ENCODE data around the gene MACROD1. TPM values are rescaled to one million over a fixed set of nuclear protein-coding genes. Genes with fewer than 3 reads are reported as not detected.

Gene MACROD1
- total and polyA plus RNA-seq, 7 donors = 147 to 281 (median 180) TPM

DNA sequence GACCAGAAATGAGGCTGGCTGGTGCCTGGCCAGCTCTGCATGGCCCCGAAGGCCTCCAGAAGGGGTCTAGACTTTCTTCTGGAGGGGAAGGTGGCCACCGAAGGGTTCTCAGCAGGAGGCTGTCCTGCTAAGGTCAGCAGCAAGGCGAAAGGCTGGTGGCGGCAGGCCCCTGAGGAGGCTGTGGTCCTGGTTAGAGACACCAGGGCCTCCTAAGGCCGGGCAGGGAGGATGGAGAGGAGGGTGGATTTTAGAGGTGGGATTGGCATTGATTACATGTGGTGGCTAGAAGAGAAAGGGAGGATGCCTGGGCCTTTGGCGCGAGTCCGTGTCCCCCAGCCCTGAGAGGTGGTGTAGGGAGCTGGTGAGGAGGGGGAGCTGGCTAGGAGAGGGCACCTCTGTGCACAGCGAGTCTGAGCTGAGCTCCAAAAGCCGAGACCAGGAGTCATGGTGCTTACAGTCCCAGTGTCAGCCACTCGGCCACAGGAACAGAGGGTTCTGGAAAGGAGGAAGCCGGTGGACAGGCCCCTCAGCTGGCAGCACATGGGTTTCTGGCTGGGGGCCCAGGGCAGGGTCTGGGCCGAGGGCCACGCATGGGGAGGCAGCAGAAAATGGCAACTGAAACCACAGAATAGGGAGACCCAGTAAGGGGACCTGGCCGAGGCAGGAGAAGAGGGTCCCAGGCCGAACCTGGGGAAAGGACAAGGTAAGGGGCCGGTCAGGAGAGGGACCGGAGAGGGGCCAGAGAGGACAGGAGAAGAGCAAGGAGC lies 43.1 kb upstream of the MACROD1 start:
- intact Hi-C loops (cut with DNase I) = loop anchor here in 1 of 2 donors (5.0 kb wide), 1 partner anchor 93 kb away; the partner anchor contains the start of gene CATSPERZ
- H3K27ac ChIP-seq = no peak overlapping the region
- TF ChIP-seq, protein P1, sequence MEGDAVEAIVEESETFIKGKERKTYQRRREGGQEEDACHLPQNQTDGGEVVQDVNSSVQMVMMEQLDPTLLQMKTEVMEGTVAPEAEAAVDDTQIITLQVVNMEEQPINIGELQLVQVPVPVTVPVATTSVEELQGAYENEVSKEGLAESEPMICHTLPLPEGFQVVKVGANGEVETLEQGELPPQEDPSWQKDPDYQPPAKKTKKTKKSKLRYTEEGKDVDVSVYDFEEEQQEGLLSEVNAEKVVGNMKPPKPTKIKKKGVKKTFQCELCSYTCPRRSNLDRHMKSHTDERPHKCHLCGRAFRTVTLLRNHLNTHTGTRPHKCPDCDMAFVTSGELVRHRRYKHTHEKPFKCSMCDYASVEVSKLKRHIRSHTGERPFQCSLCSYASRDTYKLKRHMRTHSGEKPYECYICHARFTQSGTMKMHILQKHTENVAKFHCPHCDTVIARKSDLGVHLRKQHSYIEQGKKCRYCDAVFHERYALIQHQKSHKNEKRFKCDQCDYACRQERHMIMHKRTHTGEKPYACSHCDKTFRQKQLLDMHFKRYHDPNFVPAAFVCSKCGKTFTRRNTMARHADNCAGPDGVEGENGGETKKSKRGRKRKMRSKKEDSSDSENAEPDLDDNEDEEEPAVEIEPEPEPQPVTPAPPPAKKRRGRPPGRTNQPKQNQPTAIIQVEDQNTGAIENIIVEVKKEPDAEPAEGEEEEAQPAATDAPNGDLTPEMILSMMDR (IDR thresholded peaks at IDR 0.05) = no peak
- DNase-seq (no peak), ATAC-seq (no peak)
- no peaks in the 10 kb centered on the region for H3K27me3 ChIP-seq (ENCODE audit: insufficient read depth in 3 of 3, low read length in 2 of 3)
- H3K9me3 ChIP-seq = no peaks in the 10 kb centered on the region
- 73 to 81% (median 78%) methylated on average over 18 of the region's 18 CpGs for WGBS, 3 donors
- H3K4me1 ChIP-seq = peaks cover 11% of the 10 kb centered on the region
- H3K36me3 ChIP-seq (ENCODE audit: insufficient read depth in 1 of 2, low read depth in 1 of 2) = peaks cover 3 to 43% of the 10 kb centered on the region in 2 donors
- H3K4me3 ChIP-seq = peak overlapping the region; percentile 58

DNA sequence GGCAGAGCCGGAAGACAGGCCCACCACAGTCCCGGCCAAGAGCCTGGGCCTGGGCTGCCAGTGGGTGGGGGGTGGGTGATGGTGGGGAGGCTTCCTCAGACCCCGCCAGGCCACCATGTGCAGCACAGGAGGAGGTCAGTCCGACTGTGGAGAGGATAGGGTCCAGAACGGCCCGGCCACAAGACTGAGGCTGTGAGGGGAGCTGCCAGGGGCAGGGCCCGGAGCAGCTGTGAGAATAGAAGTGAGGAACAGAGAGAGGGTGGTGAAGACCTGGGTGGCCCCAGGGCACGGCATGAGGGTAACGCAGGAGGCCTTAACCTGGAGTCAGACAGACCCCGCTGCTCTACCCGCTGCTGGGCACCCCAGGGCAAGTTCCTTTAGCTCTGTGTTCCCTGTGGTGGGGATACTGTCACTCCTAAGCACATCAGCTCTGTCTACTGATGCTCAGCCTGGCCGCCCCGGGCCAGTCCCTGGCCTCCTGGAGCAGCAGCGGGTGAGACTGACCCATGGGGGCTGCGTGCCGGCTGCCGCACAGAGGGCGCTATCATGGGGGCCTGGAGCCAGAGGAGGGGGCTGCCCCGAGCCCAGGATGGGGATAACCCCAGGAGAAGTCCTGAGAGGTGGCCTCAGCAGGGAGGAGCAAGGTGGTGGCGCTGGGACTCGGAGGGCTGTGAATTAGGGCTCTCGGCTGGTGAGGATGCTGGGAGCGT lies 42.3 kb upstream of the MACROD1 start:
- Histone ChIP-seq H3K4me1 (peaks cover 11% of the 10 kb centered on the region), H3K27ac (peak overlapping the region; percentile 71)

DNA sequence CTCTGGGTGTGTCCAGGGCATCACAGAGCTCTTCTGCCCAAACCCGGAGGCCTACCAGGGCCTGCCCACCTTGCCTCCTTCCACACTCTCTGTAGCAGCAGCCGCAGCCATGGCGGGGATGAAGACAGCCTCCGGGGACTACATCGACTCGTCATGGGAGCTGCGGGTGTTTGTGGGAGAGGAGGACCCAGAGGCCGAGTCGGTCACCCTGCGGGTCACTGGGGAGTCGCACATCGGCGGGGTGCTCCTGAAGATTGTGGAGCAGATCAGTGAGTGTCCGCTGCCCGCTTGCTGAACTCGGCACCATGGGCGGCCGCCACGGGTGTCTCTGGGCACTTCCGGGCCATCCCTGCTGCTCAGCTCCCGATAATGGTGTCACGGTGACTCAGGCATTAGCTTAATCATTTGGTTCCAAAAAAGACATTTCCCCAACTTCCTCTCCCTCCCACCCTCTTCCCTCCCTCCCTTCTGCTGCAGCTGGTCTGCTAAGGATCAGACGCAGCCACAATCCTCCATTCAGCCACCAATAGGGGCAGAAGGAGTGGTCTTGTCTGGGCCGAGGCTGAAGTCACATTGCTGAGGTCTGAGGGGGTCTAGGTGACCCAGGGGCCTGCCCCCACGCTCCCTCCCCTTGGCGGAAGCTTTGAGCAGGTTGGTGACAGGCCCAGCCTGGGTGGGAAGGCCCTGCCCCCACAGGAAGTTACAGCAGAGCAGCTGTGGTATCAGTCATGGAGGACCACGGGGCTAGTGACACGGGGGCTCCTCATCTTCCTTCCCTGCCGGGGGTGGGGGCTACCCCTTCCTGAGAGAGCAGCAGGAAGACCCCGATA lies 41.6 kb upstream of the MACROD1 start:
- peak overlapping the region; percentile 71 for H3K27ac ChIP-seq
- no peaks in the 10 kb centered on the region for H3K9me3 ChIP-seq
- DNase-seq = peak; percentile 81 to 87
- ATAC-seq = peak; percentile 26 to 48 (median 38)
- intact Hi-C loops (cut with DNase I) = loop anchor here in 1 of 2 donors (5.0 kb wide), 1 partner anchor 95 kb away; the partner anchor contains the start of gene CATSPERZ
- peak overlapping the region; percentile 58 for H3K4me3 ChIP-seq
- peaks cover 11% of the 10 kb centered on the region for H3K4me1 ChIP-seq
- 28 to 35% (median 34%) methylated on average over 22 to 30 of the region's 30 CpGs for WGBS, 3 donors
- TF ChIP-seq, protein P1 (IDR thresholded peaks at IDR 0.05) = no peak
- no peaks in the 10 kb centered on the region for H3K27me3 ChIP-seq (ENCODE audit: insufficient read depth in 3 of 3, low read length in 2 of 3)
- H3K36me3 ChIP-seq (ENCODE audit: insufficient read depth in 1 of 2, low read depth in 1 of 2) = peaks cover 7 to 56% of the 10 kb centered on the region in 2 donors

More for the DNA sequence above, 42.3 kb upstream of the MACROD1 start:
- WGBS, 3 donors = 62 to 73% (median 69%) methylated on average over 23 of the region's 23 CpGs
- peak in 1 of 4 donors; percentile 1 for ATAC-seq
- TF ChIP-seq, protein P1 (IDR thresholded peaks at IDR 0.05) = no peak
- intact Hi-C loops (cut with DNase I) = loop anchor here in 1 of 2 donors (5.0 kb wide), 1 partner anchor 94 kb away; the partner anchor contains the start of gene CATSPERZ
- Histone ChIP-seq H3K4me3 (peak overlapping the region; percentile 58), H3K36me3 (ENCODE audit: insufficient read depth in 1 of 2, low read depth in 1 of 2) (peaks cover 3 to 50% of the 10 kb centered on the region in 2 donors), H3K9me3 (no peaks in the 10 kb centered on the region), H3K27me3 (ENCODE audit: insufficient read depth in 3 of 3, low read length in 2 of 3) (no peaks in the 10 kb centered on the region)
- no peak for DNase-seq

DNA sequence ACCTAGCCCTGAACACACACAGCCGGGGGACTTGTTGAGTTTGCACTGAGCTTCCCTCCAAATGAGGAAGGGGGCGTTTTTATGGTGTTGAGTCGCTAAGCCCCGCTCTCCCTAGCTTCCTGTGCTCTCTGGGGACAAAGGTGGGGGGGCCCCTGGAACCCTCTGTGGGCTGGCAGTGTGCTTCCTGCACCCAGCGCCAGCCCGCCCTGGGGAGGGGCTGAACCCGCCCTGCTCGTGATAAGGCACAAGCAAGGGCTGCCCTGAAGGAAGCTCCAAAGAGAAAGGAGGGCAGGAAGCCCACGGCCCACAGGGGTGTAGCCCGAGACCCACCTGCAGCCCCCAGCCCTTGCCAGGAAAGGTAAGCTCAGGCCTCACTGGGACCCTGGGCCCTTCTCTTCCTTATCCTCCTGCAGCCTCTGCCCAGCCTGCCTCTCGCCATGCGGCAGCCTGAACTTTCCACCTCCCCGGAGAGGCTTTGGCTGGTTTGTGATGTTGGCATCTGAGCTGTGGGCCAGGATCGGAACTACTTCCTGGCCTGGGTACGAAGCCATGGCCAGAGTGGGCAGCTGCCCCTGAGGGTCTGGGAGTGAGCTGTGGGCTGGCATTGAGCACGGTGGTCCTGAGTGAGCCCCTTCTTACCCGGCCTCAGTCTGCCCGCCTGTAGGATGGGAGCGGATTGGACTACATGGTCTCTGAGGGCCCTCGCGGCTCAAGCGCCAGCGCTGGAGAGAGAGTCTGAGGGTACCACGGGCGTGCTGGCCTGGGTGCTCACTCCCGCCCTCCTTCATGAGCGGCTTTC lies 40.7 kb upstream of the MACROD1 start, which contains the start of gene FERMT3:
FERMT3 (plus strand) TSS at position 265 of the 799 bp plus-strand sequence. CDS start 644 bp downstream, outside the sequence.
- Histone ChIP-seq H3K27ac (peak within 1 kb of the TSS; percentile 71), H3K27me3 (ENCODE audit: insufficient read depth in 3 of 3, low read length in 2 of 3) (no peaks in the 10 kb centered on the region), H3K4me3 (peak within 1 kb of the TSS; percentile 58), H3K9me3 (no peaks in the 10 kb centered on the region), H3K4me1 (peaks cover 11% of the 10 kb centered on the region), H3K36me3 (ENCODE audit: insufficient read depth in 1 of 2, low read depth in 1 of 2) (peaks cover 7 to 56% of the 10 kb centered on the region in 2 donors)
- ATAC-seq (no peak), DNase-seq (peak; percentile 67 to 77)
- TF ChIP-seq, protein P1 (IDR thresholded peaks at IDR 0.05) = no peak
- intact Hi-C loops (cut with DNase I) = loop anchor here in 1 of 2 donors (5.0 kb wide), 1 partner anchor 96 kb away; the partner anchor contains the start of gene CATSPERZ
- 56 to 69% (median 62%) methylated on average over 22 to 27 of the region's 27 CpGs for WGBS, 3 donors

Data from psoas muscle (tissue), 8 donors.